ENCODE data around the gene TMEM200B. TPM values are rescaled to one million over a fixed set of nuclear protein-coding genes. Genes with fewer than 3 reads are reported as not detected.

The TMEM200B gene
- total RNA-seq, 1 experiment from 2014 or later: 1.1 TPM

GRCh38 chr1:29166291-29166878 lies 42.7 kb upstream of the TMEM200B start:
- H3K4me3 ChIP-seq (ENCODE audit: low read depth, low read length, poor library complexity, severe bottlenecking): no peak overlapping the region
- BruUV-seq (replicated peaks): no TSS peak
- H3K36me3 ChIP-seq (ENCODE audit: insufficient read depth, low read length, poor library complexity, severe bottlenecking): peaks cover 54% of the 10 kb centered on the region
- H3K27ac ChIP-seq (ENCODE audit: low read depth, low read length, poor library complexity, severe bottlenecking): peak overlapping the region; percentile 12
- H3K27me3 ChIP-seq (replicated peaks; ENCODE audit: insufficient read depth, low read depth, low read length, poor library complexity): no peaks in the 10 kb centered on the region
- H3K9me3 ChIP-seq (ENCODE audit: low read depth, low read length, poor library complexity, severe bottlenecking): no peaks in the 10 kb centered on the region
- ChIA-PET POLR2A (ENCODE audit: low non-redundant PET) (interaction anchor here (0.7 kb wide), 1 partner anchor 251 kb away, joined by 6 read pairs; no protein-coding TSS in a partner anchor), CTCF (no interaction called here)
- peaks cover 61% of the 10 kb centered on the region for H3K4me1 ChIP-seq (ENCODE audit: insufficient read depth, low read length, poor library complexity, severe bottlenecking)
- TF ChIP-seq EZH2 (IDR thresholded peaks at IDR 0.05; ENCODE audit: borderline replicate concordance, low read depth, low read length, poor library complexity, severe bottlenecking) (no peak), CTCF (conservative IDR thresholded peaks at IDR 0.05; ENCODE audit: low read depth, low read length) (no peak)
- no peak for DNase-seq (ENCODE audit: low spot score)
- intact Hi-C loops (cut with micrococcal nuclease; ENCODE audit: unreplicated experiment): no loop called here

GRCh38 chr1:29164588-29164987 lies 40.9 kb upstream of the TMEM200B start:
- intact Hi-C loops (cut with micrococcal nuclease; ENCODE audit: unreplicated experiment): no loop called here
- ChIA-PET POLR2A (ENCODE audit: low non-redundant PET) (no interaction called here), CTCF (no interaction called here)
- Histone ChIP-seq H3K4me1 (ENCODE audit: insufficient read depth, low read length, poor library complexity, severe bottlenecking) (peaks cover 46% of the 10 kb centered on the region), H3K9me3 (ENCODE audit: low read depth, low read length, poor library complexity, severe bottlenecking) (no peaks in the 10 kb centered on the region), H3K27ac (ENCODE audit: low read depth, low read length, poor library complexity, severe bottlenecking) (peak overlapping the region; percentile 43), H3K36me3 (ENCODE audit: insufficient read depth, low read length, poor library complexity, severe bottlenecking) (peaks cover 56% of the 10 kb centered on the region), H3K4me3 (ENCODE audit: low read depth, low read length, poor library complexity, severe bottlenecking) (no peak overlapping the region), H3K27me3 (replicated peaks; ENCODE audit: insufficient read depth, low read depth, low read length, poor library complexity) (no peaks in the 10 kb centered on the region)
- TF ChIP-seq CTCF (conservative IDR thresholded peaks at IDR 0.05; ENCODE audit: low read depth, low read length) (no peak), EZH2 (IDR thresholded peaks at IDR 0.05; ENCODE audit: borderline replicate concordance, low read depth, low read length, poor library complexity, severe bottlenecking) (no peak)
- DNase-seq (ENCODE audit: low spot score): no peak
- BruUV-seq (replicated peaks): no TSS peak

- Histone ChIP-seq H3K27ac (ENCODE audit: low read depth, low read length, poor library complexity, severe bottlenecking) (peak overlapping the region; percentile 28), H3K4me3 (ENCODE audit: low read depth, low read length, poor library complexity, severe bottlenecking) (no peak overlapping the region), H3K9me3 (ENCODE audit: low read depth, low read length, poor library complexity, severe bottlenecking) (no peaks in the 10 kb centered on the region), H3K36me3 (ENCODE audit: insufficient read depth, low read length, poor library complexity, severe bottlenecking) (peaks cover 65% of the 10 kb centered on the region), H3K4me1 (ENCODE audit: insufficient read depth, low read length, poor library complexity, severe bottlenecking) (peaks cover 45% of the 10 kb centered on the region), H3K27me3 (replicated peaks; ENCODE audit: insufficient read depth, low read depth, low read length, poor library complexity) (no peaks in the 10 kb centered on the region)
- TF ChIP-seq EZH2 (IDR thresholded peaks at IDR 0.05; ENCODE audit: borderline replicate concordance, low read depth, low read length, poor library complexity, severe bottlenecking) (no peak), CTCF (conservative IDR thresholded peaks at IDR 0.05; ENCODE audit: low read depth, low read length) (no peak)
- DNase-seq (ENCODE audit: low spot score): no peak
- ChIA-PET POLR2A (ENCODE audit: low non-redundant PET) (no interaction called here), CTCF (no interaction called here)
- BruUV-seq (replicated peaks): no TSS peak
- intact Hi-C loops (cut with micrococcal nuclease; ENCODE audit: unreplicated experiment): no loop called here
Observed at GRCh38 chr1:29162476-29163138, 38.9 kb upstream of the TMEM200B start.
